Ishikawa (cell line): ENCODE data around the gene PDZD2.

Experiments used
- CEBPB ChIP-seq: IDR thresholded peaks from 2 replicates; pipeline ENCODE4 v1.6.1; 2012
- CREB1 ChIP-seq: IDR thresholded peaks from 2 replicates; pipeline ENCODE4 v1.6.1; 2012; ENCODE audit warnings: low read depth
- EGR1 ChIP-seq: IDR thresholded peaks from 2 replicates; pipeline ENCODE4 v1.6.1; 2012
- EP300 ChIP-seq: IDR thresholded peaks from 2 replicates; pipeline ENCODE4 v1.6.1; 2012; ENCODE audit warnings: borderline replicate concordance
- FOXM1 ChIP-seq: IDR thresholded peaks from 2 replicates; pipeline ENCODE4 v1.6.1; 2012; ENCODE audit warnings: low read depth, borderline replicate concordance
- NFIC ChIP-seq: IDR thresholded peaks from 2 replicates; pipeline ENCODE4 v1.6.1; 2012
- RAD21 ChIP-seq: IDR thresholded peaks from 2 replicates; pipeline ENCODE4 v1.6.1; 2012; ENCODE audit warnings: low read depth
- TAF1 ChIP-seq: IDR thresholded peaks from 2 replicates; pipeline ENCODE4 v1.6.1; 2012; ENCODE audit warnings: low read depth, mild to moderate bottlenecking
- TEAD4 ChIP-seq: IDR thresholded peaks from 2 replicates; pipeline ENCODE4 v1.6.1; 2012
- YY1 ChIP-seq: IDR thresholded peaks from 2 replicates; pipeline ENCODE4 v1.6.1; 2012; ENCODE audit warnings: low read depth
- ZBTB7A ChIP-seq: IDR thresholded peaks from 2 replicates; pipeline ENCODE4 v1.6.1; 2012; ENCODE audit warnings: low read depth
- TF ChIP-seq, protein P1 (sequence below): IDR thresholded peaks from 2 replicates; pipeline ENCODE4 v1.6.1; 2012; ENCODE audit warnings: low read depth, mild to moderate bottlenecking
- TF ChIP-seq, protein P2 (sequence below): IDR thresholded peaks from 2 replicates; pipeline ENCODE4 v1.6.1; 2012
- TF ChIP-seq, protein P3 (sequence below): IDR thresholded peaks from 2 replicates; pipeline ENCODE4 v1.6.1; 2012

DNA sequence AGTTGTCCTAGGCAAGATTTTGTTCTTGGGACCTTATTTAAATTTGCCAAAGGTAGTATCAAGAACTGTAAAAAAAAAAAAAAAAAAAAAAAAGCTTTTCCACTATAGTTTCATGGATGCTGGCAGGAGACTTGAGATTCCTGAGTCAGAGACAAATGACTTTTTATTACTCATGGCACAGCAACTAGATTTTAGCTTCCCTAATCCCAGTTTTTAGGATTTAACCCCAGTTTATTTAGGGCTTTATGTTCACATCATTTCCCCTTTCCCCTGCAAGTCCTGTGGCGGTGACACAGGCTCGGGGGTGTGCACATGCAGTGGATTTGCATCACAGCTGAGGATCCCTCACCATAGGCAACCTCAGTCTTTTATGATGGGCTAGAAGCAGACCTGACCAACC, 390.3 kb downstream of the PDZD2 start:
- TF ChIP-seq FOXM1 = no peak
- no peak for TF ChIP-seq TAF1
- no peak for TF ChIP-seq NFIC
- TF ChIP-seq, protein P1, sequence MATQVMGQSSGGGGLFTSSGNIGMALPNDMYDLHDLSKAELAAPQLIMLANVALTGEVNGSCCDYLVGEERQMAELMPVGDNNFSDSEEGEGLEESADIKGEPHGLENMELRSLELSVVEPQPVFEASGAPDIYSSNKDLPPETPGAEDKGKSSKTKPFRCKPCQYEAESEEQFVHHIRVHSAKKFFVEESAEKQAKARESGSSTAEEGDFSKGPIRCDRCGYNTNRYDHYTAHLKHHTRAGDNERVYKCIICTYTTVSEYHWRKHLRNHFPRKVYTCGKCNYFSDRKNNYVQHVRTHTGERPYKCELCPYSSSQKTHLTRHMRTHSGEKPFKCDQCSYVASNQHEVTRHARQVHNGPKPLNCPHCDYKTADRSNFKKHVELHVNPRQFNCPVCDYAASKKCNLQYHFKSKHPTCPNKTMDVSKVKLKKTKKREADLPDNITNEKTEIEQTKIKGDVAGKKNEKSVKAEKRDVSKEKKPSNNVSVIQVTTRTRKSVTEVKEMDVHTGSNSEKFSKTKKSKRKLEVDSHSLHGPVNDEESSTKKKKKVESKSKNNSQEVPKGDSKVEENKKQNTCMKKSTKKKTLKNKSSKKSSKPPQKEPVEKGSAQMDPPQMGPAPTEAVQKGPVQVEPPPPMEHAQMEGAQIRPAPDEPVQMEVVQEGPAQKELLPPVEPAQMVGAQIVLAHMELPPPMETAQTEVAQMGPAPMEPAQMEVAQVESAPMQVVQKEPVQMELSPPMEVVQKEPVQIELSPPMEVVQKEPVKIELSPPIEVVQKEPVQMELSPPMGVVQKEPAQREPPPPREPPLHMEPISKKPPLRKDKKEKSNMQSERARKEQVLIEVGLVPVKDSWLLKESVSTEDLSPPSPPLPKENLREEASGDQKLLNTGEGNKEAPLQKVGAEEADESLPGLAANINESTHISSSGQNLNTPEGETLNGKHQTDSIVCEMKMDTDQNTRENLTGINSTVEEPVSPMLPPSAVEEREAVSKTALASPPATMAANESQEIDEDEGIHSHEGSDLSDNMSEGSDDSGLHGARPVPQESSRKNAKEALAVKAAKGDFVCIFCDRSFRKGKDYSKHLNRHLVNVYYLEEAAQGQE = no peak
- TF ChIP-seq YY1 = no peak
- TF ChIP-seq, protein P2, sequence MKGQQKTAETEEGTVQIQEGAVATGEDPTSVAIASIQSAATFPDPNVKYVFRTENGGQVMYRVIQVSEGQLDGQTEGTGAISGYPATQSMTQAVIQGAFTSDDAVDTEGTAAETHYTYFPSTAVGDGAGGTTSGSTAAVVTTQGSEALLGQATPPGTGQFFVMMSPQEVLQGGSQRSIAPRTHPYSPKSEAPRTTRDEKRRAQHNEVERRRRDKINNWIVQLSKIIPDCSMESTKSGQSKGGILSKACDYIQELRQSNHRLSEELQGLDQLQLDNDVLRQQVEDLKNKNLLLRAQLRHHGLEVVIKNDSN = no peak
- TF ChIP-seq CEBPB = no peak
- TF ChIP-seq, protein P3, sequence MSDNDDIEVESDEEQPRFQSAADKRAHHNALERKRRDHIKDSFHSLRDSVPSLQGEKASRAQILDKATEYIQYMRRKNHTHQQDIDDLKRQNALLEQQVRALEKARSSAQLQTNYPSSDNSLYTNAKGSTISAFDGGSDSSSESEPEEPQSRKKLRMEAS = no peak
- no peak for TF ChIP-seq EP300
- TF ChIP-seq RAD21 = no peak
- no peak for TF ChIP-seq TEAD4
- TF ChIP-seq ZBTB7A = no peak
- TF ChIP-seq CREB1 = no peak
- no peak for TF ChIP-seq EGR1
